K562 (cell line): Measurements from ENCODE around the gene ACADM. TPM values are rescaled to one million over a fixed set of nuclear protein-coding genes. Genes with fewer than 3 reads are reported as not detected.
A peak's percentile ranks its signal among the peaks of the same experiment; 100 is the strongest.

ENCODE experiments used
- ARID1B ChIP-seq: fragments of 450-650 bp; IDR thresholded peaks from 2 replicates; pipeline ENCODE4 v1.6.1; 2016; ENCODE audit warnings: antibody characterized with exemption, mild to moderate bottlenecking, inconsistent platforms
- CTBP1 ChIP-seq: fragments of 450-650 bp; IDR thresholded peaks from 2 replicates; pipeline ENCODE4 v1.6.1; 2016; ENCODE audit warnings: borderline replicate concordance
- EHMT2 ChIP-seq: fragments of 450-650 bp; IDR thresholded peaks from 2 replicates; pipeline ENCODE4 v1.6.1; 2018; ENCODE audit warnings: antibody characterized with exemption
- ELF4 ChIP-seq: fragments of 450-650 bp; formaldehyde crosslinking; IDR thresholded peaks from 2 replicates; pipeline ENCODE4 v1.4.0; 2022; ENCODE audit warnings: missing genetic modification characterization
- ETS1 ChIP-seq: conservative IDR thresholded peaks from 2 replicates; pipeline ENCODE4 v1.6.1; 2011; ENCODE audit warnings: low read depth, mild to moderate bottlenecking, low read length; ENCODE audit not compliant: control insufficient read depth
- FOXA3 ChIP-seq, 2 experiments: fragments of 450-650 bp in 1 of 2; sonication (generic) in 1 of 2; formaldehyde crosslinking; IDR thresholded peaks in 1 of 2; conservative IDR thresholded peaks in 1 of 2; 2 replicates each; pipeline versions ENCODE4 v1.4.0 to v1.8.0; 2020 to 2022; ENCODE audit warnings: mild to moderate bottlenecking in 2 of 2, missing genetic modification reagents in 1 of 2
- FOXM1 ChIP-seq, 2 experiments: fragments of 450-650 bp in 1 of 2; sonication (generic) in 1 of 2; formaldehyde crosslinking in 1 of 2; IDR thresholded peaks; 2 replicates each; pipeline versions ENCODE4 v1.6.1 to v1.9.0; 2017 to 2022; ENCODE audit warnings: low read depth in 2 of 2, mild to moderate bottlenecking in 2 of 2, missing genetic modification reagents in 1 of 2, moderate library complexity in 1 of 2
- GTF2F1 ChIP-seq: IDR thresholded peaks from 2 replicates; pipeline ENCODE4 v1.6.1; 2011; ENCODE audit warnings: low read depth, low read length, improper control_type of control experiment
- HOXB6 ChIP-seq: fragments of 250-450 bp; sonication (Bioruptor Pico); IDR thresholded peaks from 2 replicates; pipeline ENCODE4 v1.5.1; 2022; ENCODE audit warnings: mild to moderate bottlenecking, borderline replicate concordance
- KDM2B ChIP-seq: fragments of 250-450 bp; sonication (Bioruptor Pico); IDR thresholded peaks from 2 replicates; pipeline ENCODE4 v1.8.0; 2021; ENCODE audit warnings: mild to moderate bottlenecking, moderate library complexity
- KLF1 ChIP-seq: fragments of 450-650 bp; IDR thresholded peaks from 2 replicates; pipeline ENCODE4 v1.6.1; 2016; ENCODE audit warnings: missing genetic modification characterization, missing compliant biosample characterization
- KLF6 ChIP-seq: fragments of 250-450 bp; sonication (Bioruptor Pico); IDR thresholded peaks from 2 replicates; pipeline ENCODE4 v1.4.0; 2020; ENCODE audit warnings: mild to moderate bottlenecking, moderate library complexity, borderline replicate concordance
- NR3C1 ChIP-seq: sonication (generic); formaldehyde crosslinking; IDR thresholded peaks from 2 replicates; pipeline ENCODE4 v1.8.1; 2022; ENCODE audit warnings: missing genetic modification reagents
- SETDB1 ChIP-seq: IDR thresholded peaks from one replicate; pipeline ENCODE4 v1.6.1; 2012; ENCODE audit warnings: low read length, control low read depth, inconsistent platforms
- SMARCA4 ChIP-seq: fragments of 450-650 bp; IDR thresholded peaks from 2 replicates; pipeline ENCODE4 v1.6.1; 2016
- SMARCC2 ChIP-seq: fragments of 450-650 bp; IDR thresholded peaks from 2 replicates; pipeline ENCODE4 v1.6.1; 2017; ENCODE audit warnings: antibody characterized with exemption, moderate library complexity, mild to moderate bottlenecking, low read depth
- TFE3 ChIP-seq: fragments of 450-650 bp; formaldehyde crosslinking; IDR thresholded peaks from 2 replicates; pipeline ENCODE4 v1.4.0; 2020; ENCODE audit warnings: mild to moderate bottlenecking, mixed read lengths
- ZNF184 ChIP-seq: sonication (generic); formaldehyde crosslinking; IDR thresholded peaks from 2 replicates; pipeline ENCODE4 v1.5.0; 2020; ENCODE audit warnings: missing genetic modification reagents
- ZNF280A ChIP-seq: fragments of 450-650 bp; IDR thresholded peaks from 2 replicates; pipeline ENCODE4 v1.6.1; 2018; ENCODE audit warnings: mild to moderate bottlenecking, low read depth; ENCODE audit not compliant: partially characterized antibody
- ZNF512 ChIP-seq: IDR thresholded peaks from 2 replicates; pipeline ENCODE4 v1.6.1; 2016; ENCODE audit warnings: missing genetic modification characterization, missing compliant biosample characterization
- ZNF655 ChIP-seq: fragments of 250-450 bp; sonication (Bioruptor Pico); IDR thresholded peaks from 2 replicates; pipeline ENCODE4 v1.5.0; 2021
- ZNF77 ChIP-seq: fragments of 250-450 bp; sonication (Bioruptor Pico); IDR thresholded peaks from 2 replicates; pipeline ENCODE4 v1.5.0; 2020
- ZNF79 ChIP-seq: fragments of 250-450 bp; sonication (Bioruptor Pico); IDR thresholded peaks from 2 replicates; pipeline ENCODE4 v1.4.0; 2020; ENCODE audit warnings: low read depth, mild to moderate bottlenecking, moderate library complexity
- polyA plus RNA-seq, 8 experiments: library from polyadenylated mRNA; depleted of rRNA in 4 of 8; stranded (reverse) in 5 of 8; unstranded in 3 of 8; fragments of >200 nt; fragmentation: Nextera tagmentation in 2 of 8; fragmentation: Illumina TruSeq in 1 of 8; extraction: Ambion mirVana in 2 of 8; extraction: Trizol in 1 of 8; gene quantifications; 2 replicates each; pipeline versions ENCODE4 v1.2.1 to v1.2.3, GENCODE V29; 2011 to 2014; ENCODE audit warnings: inconsistent platforms in 1 of 8, missing spikeins in 1 of 8
- total RNA-seq, 7 experiments: library from RNA; depleted of rRNA in 6 of 7; stranded (reverse); fragments of >200 nt in 6 of 7; fragmentation: Illumina TruSeq in 2 of 7; extraction: Trizol in 2 of 7; gene quantifications; 2 replicates each; pipeline versions ENCODE4 v1.2.1 to v1.2.3, GENCODE V29; 2011 to 2021; ENCODE audit warnings: low replicate concordance in 1 of 7

ACADM gene
- total and polyA plus RNA-seq, 9 of the 15 experiments (the other 6 are each of a cell fraction or from before 2014, with no cell fraction given), result 82.5 to 156 (median 123) TPM

GRCh38 chr1:75693551-75693950 lies 31.0 kb upstream of the ACADM start (continued):
- TF ChIP-seq SETDB1, result no peak
- TF ChIP-seq TFE3, result no peak
- TF ChIP-seq SMARCC2, result peak; percentile 20; the same call in 1 of the 2 replicates
- TF ChIP-seq HOXB6 (CRISPR knock-in tag), result no peak
- TF ChIP-seq FOXA3 (CRISPR knock-in tag; conservative IDR thresholded peaks at IDR 0.05 in 1 of 2, IDR thresholded peaks at IDR 0.05 in 1 of 2), result peak in 1 of 2 experiments; percentile 43; a peak in 1 of 4 replicates
- TF ChIP-seq KDM2B (CRISPR knock-in tag), result no peak
- TF ChIP-seq ZNF79, result 0 out of 2 replicates have a peak, but pooled peaks have one; percentile 24
- TF ChIP-seq FOXM1 (IDR thresholded peaks at IDR 0.05; ENCODE audit: low read depth), result peak; percentile 32; the same call in 1 of the 2 replicates
- TF ChIP-seq FOXM1 (CRISPR knock-in tag; IDR thresholded peaks at IDR 0.05; ENCODE audit: low read depth), result no peak
- no peak for TF ChIP-seq ZNF280A
- TF ChIP-seq ELF4 (CRISPR knock-in tag), result 0 out of 2 replicates have a peak, but pooled peaks have one; percentile 50
- TF ChIP-seq KLF6 (CRISPR knock-in tag), result no peak
- no peak for TF ChIP-seq GTF2F1
- TF ChIP-seq ZNF655 (CRISPR knock-in tag), result no peak
- TF ChIP-seq CTBP1, result peak; percentile 11; the same call in 1 of the 2 replicates
- TF ChIP-seq ARID1B, result peak; percentile 49
- peak; percentile 34; the same call in 1 of the 2 replicates for TF ChIP-seq ZNF512 (tag)
- no peak for TF ChIP-seq ETS1
- TF ChIP-seq EHMT2, result peak; percentile 54
- TF ChIP-seq KLF1 (tag), result no peak
- TF ChIP-seq SMARCA4, result peak; percentile 38; the same call in 1 of the 2 replicates
- no peak for TF ChIP-seq ZNF184 (CRISPR knock-in tag)
- no peak for TF ChIP-seq NR3C1 (CRISPR knock-in tag)
- no peak for TF ChIP-seq ZNF77
